ENCODE results near the gene LAMA4. TPM values are rescaled to one million over a fixed set of nuclear protein-coding genes. Genes with fewer than 3 reads are reported as not detected.

Gene LAMA4
- total RNA-seq, 2 experiments from 2014 or later: not detected

- Mint-ChIP-seq H3K4me1 (peaks cover 6% of the 10 kb centered on the region), H3K27ac (no peak overlapping the region), H3K9me3 (no peaks in the 10 kb centered on the region), H3K4me3 (no peak overlapping the region), H3K36me3 (no peaks in the 10 kb centered on the region), H3K27me3 (peaks cover 21% of the 10 kb centered on the region)
- DNase-seq: no peak
Observed at GRCh38 chr6:112258642-112259336, 4.4 kb upstream of the LAMA4 start.

GRCh38 chr6:112257178-112257855 lies 3.0 kb upstream of the LAMA4 start:
- H3K4me1 Mint-ChIP-seq: peaks cover 12% of the 10 kb centered on the region
- H3K27me3 Mint-ChIP-seq: peaks cover 30% of the 10 kb centered on the region
- no peaks in the 10 kb centered on the region for H3K36me3 Mint-ChIP-seq
- no peak for DNase-seq
- H3K27ac Mint-ChIP-seq: no peak overlapping the region
- H3K4me3 Mint-ChIP-seq: no peak overlapping the region
- no peaks in the 10 kb centered on the region for H3K9me3 Mint-ChIP-seq

- H3K36me3 Mint-ChIP-seq: no peaks in the 10 kb centered on the region
- peaks cover 35% of the 10 kb centered on the region for H3K27me3 Mint-ChIP-seq
Observed at GRCh38 chr6:112254921-112255320, 554 bp upstream of the LAMA4 start.

GRCh38 chr6:112253498-112253840 lies 898 bp downstream of the LAMA4 start:
- H3K36me3 Mint-ChIP-seq: no peaks in the 10 kb centered on the region
- peak overlapping the region; percentile 31 for H3K27ac Mint-ChIP-seq
- H3K27me3 Mint-ChIP-seq: peaks cover 39% of the 10 kb centered on the region
- no peaks in the 10 kb centered on the region for H3K9me3 Mint-ChIP-seq
- no peak for DNase-seq
- H3K4me1 Mint-ChIP-seq: peaks cover 12% of the 10 kb centered on the region
- H3K4me3 Mint-ChIP-seq: peak overlapping the region; percentile 65

More at GRCh38 chr6:112254921-112255320, 554 bp upstream of the LAMA4 start:
- DNase-seq: no peak
- H3K9me3 Mint-ChIP-seq: no peaks in the 10 kb centered on the region
- H3K4me3 Mint-ChIP-seq: no peak overlapping the region
- peaks cover 12% of the 10 kb centered on the region for H3K4me1 Mint-ChIP-seq
- H3K27ac Mint-ChIP-seq: no peak overlapping the region

GRCh38 chr6:112252571-112253497 lies 1.5 kb downstream of the LAMA4 start:
- Mint-ChIP-seq H3K36me3 (no peaks in the 10 kb centered on the region), H3K4me3 (no peak overlapping the region), H3K27ac (no peak overlapping the region), H3K4me1 (peaks cover 12% of the 10 kb centered on the region), H3K27me3 (peaks cover 39% of the 10 kb centered on the region), H3K9me3 (no peaks in the 10 kb centered on the region)
- no peak for DNase-seq

- Mint-ChIP-seq H3K27me3 (peaks cover 42% of the 10 kb centered on the region), H3K27ac (no peak overlapping the region)
Observed at GRCh38 chr6:112251171-112251875, 3.0 kb downstream of the LAMA4 start.

GRCh38 chr6:112249489-112249888 lies 4.9 kb downstream of the LAMA4 start:
- Mint-ChIP-seq H3K27me3 (peaks cover 29% of the 10 kb centered on the region), H3K27ac (no peak overlapping the region), H3K4me1 (peaks cover 11% of the 10 kb centered on the region), H3K9me3 (no peaks in the 10 kb centered on the region), H3K36me3 (no peaks in the 10 kb centered on the region), H3K4me3 (no peak overlapping the region)
- DNase-seq: no peak

More at GRCh38 chr6:112251171-112251875, 3.0 kb downstream of the LAMA4 start:
- H3K9me3 Mint-ChIP-seq: no peaks in the 10 kb centered on the region
- H3K4me1 Mint-ChIP-seq: peaks cover 12% of the 10 kb centered on the region
- no peaks in the 10 kb centered on the region for H3K36me3 Mint-ChIP-seq
- DNase-seq: no peak
- H3K4me3 Mint-ChIP-seq: no peak overlapping the region

GRCh38 chr6:112247275-112247674 lies 7.1 kb downstream of the LAMA4 start:
- Mint-ChIP-seq H3K4me1 (peaks cover 3% of the 10 kb centered on the region), H3K36me3 (no peaks in the 10 kb centered on the region), H3K9me3 (no peaks in the 10 kb centered on the region), H3K4me3 (no peak overlapping the region), H3K27me3 (peaks cover 13% of the 10 kb centered on the region), H3K27ac (no peak overlapping the region)
- no peak for DNase-seq

- Mint-ChIP-seq H3K4me1 (peaks cover 8% of the 10 kb centered on the region), H3K27me3 (peaks cover 8% of the 10 kb centered on the region), H3K4me3 (no peak overlapping the region), H3K27ac (no peak overlapping the region), H3K9me3 (no peaks in the 10 kb centered on the region), H3K36me3 (no peaks in the 10 kb centered on the region)
- no peak for DNase-seq
Observed at GRCh38 chr6:112245511-112246203, 8.7 kb downstream of the LAMA4 start.

GRCh38 chr6:112243861-112244827 lies 10.2 kb downstream of the LAMA4 start:
- Mint-ChIP-seq H3K36me3 (no peaks in the 10 kb centered on the region), H3K27ac (no peak overlapping the region), H3K4me1 (peaks cover 8% of the 10 kb centered on the region), H3K4me3 (no peak overlapping the region), H3K27me3 (peaks cover 8% of the 10 kb centered on the region), H3K9me3 (no peaks in the 10 kb centered on the region)
- no peak for DNase-seq

- peaks cover 12% of the 10 kb centered on the region for H3K27me3 Mint-ChIP-seq
- no peak for DNase-seq
- no peaks in the 10 kb centered on the region for H3K9me3 Mint-ChIP-seq
- no peaks in the 10 kb centered on the region for H3K36me3 Mint-ChIP-seq
- H3K4me3 Mint-ChIP-seq: no peak overlapping the region
- H3K4me1 Mint-ChIP-seq: peaks cover 8% of the 10 kb centered on the region
- H3K27ac Mint-ChIP-seq: no peak overlapping the region
Observed at GRCh38 chr6:112241820-112242429, 12.4 kb downstream of the LAMA4 start.

- no peaks in the 10 kb centered on the region for H3K9me3 Mint-ChIP-seq
- DNase-seq: no peak
- H3K27ac Mint-ChIP-seq: no peak overlapping the region
- H3K36me3 Mint-ChIP-seq: no peaks in the 10 kb centered on the region
- H3K4me1 Mint-ChIP-seq: peaks cover 20% of the 10 kb centered on the region
- H3K4me3 Mint-ChIP-seq: no peak overlapping the region
- H3K27me3 Mint-ChIP-seq: peaks cover 40% of the 10 kb centered on the region
Observed at GRCh38 chr6:112237595-112237994, 16.8 kb downstream of the LAMA4 start.

GRCh38 chr6:112237066-112237465 lies 17.3 kb downstream of the LAMA4 start:
- peaks cover 40% of the 10 kb centered on the region for H3K27me3 Mint-ChIP-seq

More at GRCh38 chr6:112237066-112237465, 17.3 kb downstream of the LAMA4 start:
- no peak overlapping the region for H3K4me3 Mint-ChIP-seq
- no peak overlapping the region for H3K27ac Mint-ChIP-seq
- no peak for DNase-seq
- H3K36me3 Mint-ChIP-seq: no peaks in the 10 kb centered on the region
- H3K9me3 Mint-ChIP-seq: no peaks in the 10 kb centered on the region
- peaks cover 16% of the 10 kb centered on the region for H3K4me1 Mint-ChIP-seq

All from activated naive CD8-positive, alpha-beta T cell treated with anti-CD3 and anti-CD28 coated beads for 36 hours (primary cell).